HepG2 (cell line): Measurements from ENCODE around the gene GCC1. TPM values are rescaled to one million over a fixed set of nuclear protein-coding genes. Genes with fewer than 3 reads are reported as not detected.

Source experiments
- AFF4 ChIP-seq: sonication (generic); formaldehyde crosslinking; IDR thresholded peaks from 2 replicates; pipeline ENCODE4 v1.4.0; 2020; ENCODE audit warnings: missing genetic modification reagents
- AGO1 ChIP-seq: fragments of 200-400 bp; formaldehyde crosslinking; IDR thresholded peaks from 2 replicates; pipeline ENCODE4 v1.6.1; 2017; ENCODE audit warnings: mild to moderate bottlenecking, low read depth, low read length, moderate library complexity; ENCODE audit not compliant: poor library complexity, severe bottlenecking
- ARID2 ChIP-seq: sonication (generic); formaldehyde crosslinking; IDR thresholded peaks from 2 replicates; pipeline ENCODE4 v1.8.1; 2022; ENCODE audit warnings: mild to moderate bottlenecking, missing genetic modification reagents, borderline replicate concordance
- CREBL2 ChIP-seq: sonication (generic); formaldehyde crosslinking; IDR thresholded peaks from 2 replicates; pipeline ENCODE4 v1.8.1; 2023; ENCODE audit warnings: missing genetic modification reagents, mild to moderate bottlenecking, borderline replicate concordance
- ELF3 ChIP-seq: IDR thresholded peaks from 2 replicates; pipeline ENCODE4 v1.6.1; 2016; ENCODE audit warnings: missing genetic modification reagents, missing compliant biosample characterization
- GMEB1 ChIP-seq: sonication (generic); formaldehyde crosslinking; IDR thresholded peaks from 2 replicates; pipeline ENCODE4 v1.5.1; 2020; ENCODE audit warnings: missing genetic modification reagents, mild to moderate bottlenecking, borderline replicate concordance
- HOXA5 ChIP-seq: sonication (generic); formaldehyde crosslinking; IDR thresholded peaks from 2 replicates; pipeline ENCODE4 v1.4.0; 2020; ENCODE audit warnings: missing genetic modification reagents
- POLR2A ChIP-seq, 2 experiments: IDR thresholded peaks; 2 replicates each; pipeline ENCODE4 v1.6.1; 2011; ENCODE audit warnings: low read depth in 2 of 2, low read length in 2 of 2, mild to moderate bottlenecking in 1 of 2, moderate library complexity in 1 of 2; ENCODE audit not compliant: insufficient read depth in 1 of 2
- POLR2AphosphoS2 ChIP-seq: IDR thresholded peaks from 2 replicates; pipeline ENCODE4 v1.6.1; 2011; ENCODE audit warnings: low read depth, low read length, improper control_type of control experiment
- REL ChIP-seq: sonication (generic); formaldehyde crosslinking; conservative IDR thresholded peaks from 2 replicates; pipeline ENCODE4 v1.8.0; 2022; ENCODE audit warnings: mild to moderate bottlenecking, missing genetic modification reagents, moderate library complexity
- SCMH1 ChIP-seq: sonication (generic); formaldehyde crosslinking; IDR thresholded peaks from 2 replicates; pipeline ENCODE4 v1.9.0; 2021; ENCODE audit warnings: missing genetic modification reagents, mild to moderate bottlenecking, borderline replicate concordance
- SP2 ChIP-seq: sonication (generic); formaldehyde crosslinking; IDR thresholded peaks from 2 replicates; pipeline ENCODE4 v1.5.1; 2020; ENCODE audit warnings: mild to moderate bottlenecking, missing genetic modification reagents
- TAF15 ChIP-seq: fragments of 200-400 bp; formaldehyde crosslinking; IDR thresholded peaks from one replicate; pipeline ENCODE4 v1.6.1; 2018; ENCODE audit warnings: mild to moderate bottlenecking, low read depth, low read length; ENCODE audit not compliant: poor library complexity, severe bottlenecking
- U2AF2 ChIP-seq: fragments of 200-400 bp; formaldehyde crosslinking; IDR thresholded peaks from 2 replicates; pipeline ENCODE4 v1.6.1; 2017; ENCODE audit warnings: low read depth, mild to moderate bottlenecking, low read length
- ZNF205 ChIP-seq: IDR thresholded peaks from 2 replicates; pipeline ENCODE4 v1.6.1; 2018; ENCODE audit warnings: missing biosample characterization, missing genetic modification reagents
- ZNF619 ChIP-seq: sonication (generic); formaldehyde crosslinking; IDR thresholded peaks from 2 replicates; pipeline ENCODE4 v1.4.0; 2020; ENCODE audit warnings: mild to moderate bottlenecking, missing genetic modification reagents
- ZNF687 ChIP-seq: sonication (generic); formaldehyde crosslinking; IDR thresholded peaks from 2 replicates; pipeline ENCODE4 v1.5.1; 2020; ENCODE audit warnings: mild to moderate bottlenecking, missing genetic modification reagents, moderate library complexity
- ZNF841 ChIP-seq: sonication (generic); formaldehyde crosslinking; IDR thresholded peaks from 2 replicates; pipeline ENCODE4 v1.8.1; 2023; ENCODE audit warnings: missing genetic modification reagents, borderline replicate concordance
- ZSCAN29 ChIP-seq: sonication (generic); formaldehyde crosslinking; conservative IDR thresholded peaks from 2 replicates; pipeline ENCODE4 v1.4.0; 2020; ENCODE audit warnings: mild to moderate bottlenecking, missing genetic modification reagents
- polyA plus RNA-seq, 8 experiments: library from polyadenylated mRNA; depleted of rRNA in 3 of 8; stranded (reverse) in 7 of 8; unstranded in 1 of 8; fragments of >200 nt; fragmentation: Illumina TruSeq in 4 of 8; extraction: Trizol in 4 of 8; gene quantifications; 2 replicates each; pipeline versions ENCODE4 v1.2.1 to v1.2.3, GENCODE V29; 2011 to 2016; ENCODE audit warnings: low read depth in 4 of 8, missing spikeins in 1 of 8, mixed read lengths in 1 of 8; ENCODE audit not compliant: insufficient read depth in 1 of 8
- total RNA-seq, 5 experiments: library from RNA; depleted of rRNA; stranded (reverse); fragments of >200 nt; fragmentation: Illumina TruSeq; extraction: Trizol; gene quantifications; 2 replicates each; pipeline ENCODE4 v1.2.3, GENCODE V29; 2016; ENCODE audit warnings: low read depth in 1 of 5

GCC1 gene
- total and polyA plus RNA-seq, 2 of the 13 experiments (the other 11 are each of a cell fraction or from before 2014, with no cell fraction given) = 2.5 to 15.3 TPM

GRCh38 chr7:127585044-127585953 is at the start of gene GCC1 (continued):
- TF ChIP-seq SP2 (peak; percentile 54; the same call in 1 of the 2 replicates), HOXA5 (peak; percentile 70; the same call in 1 of the 2 replicates), AFF4 (no peak), POLR2AphosphoS2 (no peak), ELF3 (peak; percentile 54), U2AF2 (no peak), POLR2A (IDR thresholded peaks at IDR 0.05; ENCODE audit: insufficient read depth in 1 of 2, low read depth in 2 of 2, low read length in 2 of 2) (peak; percentile 65 to 86), ZNF205 (CRISPR knock-in tag) (no peak), ZNF687 (CRISPR knock-in tag) (peak; percentile 86), ZSCAN29 (peak; percentile 56; the same call in 1 of the 2 replicates), ARID2 (no peak), SCMH1 (no peak), GMEB1 (CRISPR knock-in tag) (peak; percentile 56; the same call in 1 of the 2 replicates), REL (CRISPR knock-in tag) (no peak), ZNF619 (CRISPR knock-in tag) (0 out of 2 replicates have a peak, but pooled peaks have one; percentile 26), TAF15 (no peak), AGO1 (peak; percentile 40), CREBL2 (no peak), ZNF841 (CRISPR knock-in tag) (no peak)
